ENCODE results near the gene WNK3. TPM values are rescaled to one million over a fixed set of nuclear protein-coding genes. Genes with fewer than 3 reads are reported as not detected.
A peak's percentile ranks its signal among the peaks of the same experiment; 100 is the strongest.
"Not testable (repeated sequence)": the region's sequence is repeated elsewhere in the genome, so short reads cannot be mapped to it uniquely, and the experiment has no call there.

WNK3 gene
- total RNA-seq, result under 1 TPM; 0.18 to 0.83 (median 0.53) TPM

DNA sequence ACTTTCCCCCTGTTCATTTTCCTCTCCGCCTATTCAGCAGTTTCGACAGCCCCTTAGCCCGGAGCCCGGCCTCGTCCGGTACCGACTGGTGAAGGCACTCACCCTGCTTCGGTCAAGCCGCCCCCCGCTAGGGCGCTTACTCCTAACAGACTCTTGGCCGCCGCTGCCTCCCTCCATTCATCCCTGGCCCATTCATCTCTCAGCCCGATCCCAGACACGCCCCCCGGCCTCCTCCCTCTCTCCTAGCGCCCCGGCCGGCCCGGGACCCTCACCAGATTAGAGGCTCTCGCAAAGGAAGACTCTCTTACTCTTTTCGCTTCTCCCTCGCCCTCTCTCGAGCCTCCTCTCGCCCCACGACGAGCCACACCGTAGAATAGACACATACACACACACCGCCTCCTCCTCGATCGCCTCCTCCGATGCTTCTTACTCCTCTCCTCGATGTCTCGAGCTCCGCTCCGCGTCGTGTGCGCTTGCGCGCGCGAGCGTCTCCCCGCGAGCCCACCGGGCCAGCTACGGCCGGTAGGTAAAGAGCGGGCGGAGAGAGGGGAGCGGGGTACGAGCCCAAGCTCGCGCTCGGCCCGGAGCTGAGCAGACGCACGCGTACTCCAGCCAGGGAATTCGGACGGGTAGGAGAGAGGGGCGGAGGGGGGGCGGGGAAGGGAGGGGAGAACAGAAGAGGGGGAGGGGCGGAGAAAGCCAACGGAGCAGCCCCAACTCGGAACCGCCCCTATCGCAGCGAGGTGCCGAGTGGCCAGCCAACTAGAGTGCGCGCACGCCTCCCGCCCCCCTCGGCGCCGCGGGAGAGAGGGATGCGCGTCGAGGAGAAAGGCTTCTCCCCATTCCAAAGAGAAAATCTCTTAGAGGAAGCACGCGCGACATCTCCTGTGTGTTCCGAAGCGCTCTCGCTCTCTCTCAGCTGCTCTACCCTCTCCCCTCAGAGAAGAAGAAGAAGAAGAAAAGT is at the start of gene WNK3:
TSS of gene WNK3 (minus strand) at position 633 of the 964 bp plus-strand sequence.
- peak within 1 kb of the TSS; percentile 34 to 50 (median 44) for H3K4me3 ChIP-seq
- H3K36me3 ChIP-seq, result no peaks in the 10 kb centered on the region
- peak in 2 of 3 donors; percentile 46 to 71 for DNase-seq
- H3K4me1 ChIP-seq, result no peaks in the 10 kb centered on the region
- TF ChIP-seq, protein P1, sequence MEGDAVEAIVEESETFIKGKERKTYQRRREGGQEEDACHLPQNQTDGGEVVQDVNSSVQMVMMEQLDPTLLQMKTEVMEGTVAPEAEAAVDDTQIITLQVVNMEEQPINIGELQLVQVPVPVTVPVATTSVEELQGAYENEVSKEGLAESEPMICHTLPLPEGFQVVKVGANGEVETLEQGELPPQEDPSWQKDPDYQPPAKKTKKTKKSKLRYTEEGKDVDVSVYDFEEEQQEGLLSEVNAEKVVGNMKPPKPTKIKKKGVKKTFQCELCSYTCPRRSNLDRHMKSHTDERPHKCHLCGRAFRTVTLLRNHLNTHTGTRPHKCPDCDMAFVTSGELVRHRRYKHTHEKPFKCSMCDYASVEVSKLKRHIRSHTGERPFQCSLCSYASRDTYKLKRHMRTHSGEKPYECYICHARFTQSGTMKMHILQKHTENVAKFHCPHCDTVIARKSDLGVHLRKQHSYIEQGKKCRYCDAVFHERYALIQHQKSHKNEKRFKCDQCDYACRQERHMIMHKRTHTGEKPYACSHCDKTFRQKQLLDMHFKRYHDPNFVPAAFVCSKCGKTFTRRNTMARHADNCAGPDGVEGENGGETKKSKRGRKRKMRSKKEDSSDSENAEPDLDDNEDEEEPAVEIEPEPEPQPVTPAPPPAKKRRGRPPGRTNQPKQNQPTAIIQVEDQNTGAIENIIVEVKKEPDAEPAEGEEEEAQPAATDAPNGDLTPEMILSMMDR (IDR thresholded peaks at IDR 0.05), result no peak
- no peak for TF ChIP-seq POLR2A (IDR thresholded peaks at IDR 0.05)
- H3K27ac ChIP-seq, result peak within 1 kb of the TSS in 2 of 4 donors; percentile 41 to 74
- H3K9me3 ChIP-seq, result no peaks in the 10 kb centered on the region
- no peaks in the 10 kb centered on the region for H3K27me3 ChIP-seq

DNA sequence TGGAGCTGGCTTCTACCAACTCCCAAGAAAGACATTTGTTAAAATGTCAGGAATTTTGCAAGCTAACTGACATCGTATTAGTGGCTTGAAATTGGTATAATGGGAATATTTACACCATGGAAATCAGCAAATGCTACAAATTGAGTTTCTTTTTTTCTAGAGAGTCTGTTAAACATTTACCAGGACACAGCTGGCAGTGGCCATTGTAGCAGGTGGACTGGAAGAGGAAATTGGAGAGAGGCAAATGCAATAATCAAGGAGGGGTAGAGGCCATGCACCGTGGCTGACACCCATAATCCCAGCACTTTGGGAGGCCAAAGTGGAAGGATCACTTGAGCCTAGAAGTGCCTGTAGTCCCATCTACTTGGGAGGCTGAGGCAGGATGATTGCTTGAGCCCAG is 49.4 kb upstream of the WNK3 start:
- Histone ChIP-seq H3K4me1 (no peaks in the 10 kb centered on the region), H3K4me3 (no peak overlapping the region), H3K36me3 (no peaks in the 10 kb centered on the region), H3K27ac (no peak overlapping the region), H3K9me3 (no peaks in the 10 kb centered on the region), H3K27me3 (no peaks in the 10 kb centered on the region)
- no peak for DNase-seq
- TF ChIP-seq POLR2A (IDR thresholded peaks at IDR 0.05), result no peak
- TF ChIP-seq, protein P1 (IDR thresholded peaks at IDR 0.05), result no peak

DNA sequence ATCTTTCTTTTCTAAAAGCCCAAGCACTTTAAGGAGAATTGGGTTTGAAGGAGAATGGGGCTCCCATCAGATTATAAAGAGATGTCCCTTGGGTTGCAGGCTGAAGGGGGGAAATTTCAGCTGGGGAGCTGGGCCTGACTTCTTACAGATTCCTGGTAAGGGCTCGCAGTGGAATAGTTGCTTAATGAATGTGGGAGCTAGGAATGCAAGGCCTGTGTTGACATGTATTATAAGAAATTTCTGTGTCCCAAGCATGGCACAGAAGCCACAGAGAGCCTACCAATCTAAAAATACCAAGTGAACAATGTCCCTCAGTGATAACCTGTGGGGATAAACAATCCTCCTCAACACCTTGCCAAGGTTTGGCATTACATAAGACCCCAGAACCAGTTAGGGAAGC is 39.3 kb upstream of the WNK3 start:
- no peaks in the 10 kb centered on the region for H3K36me3 ChIP-seq
- H3K27ac ChIP-seq, result no peak overlapping the region
- no peaks in the 10 kb centered on the region for H3K9me3 ChIP-seq
- H3K4me1 ChIP-seq, result no peaks in the 10 kb centered on the region
- H3K27me3 ChIP-seq, result no peaks in the 10 kb centered on the region
- DNase-seq, result no peak
- TF ChIP-seq, protein P1 (IDR thresholded peaks at IDR 0.05), result no peak
- TF ChIP-seq POLR2A (IDR thresholded peaks at IDR 0.05), result no peak
- no peak overlapping the region for H3K4me3 ChIP-seq

DNA sequence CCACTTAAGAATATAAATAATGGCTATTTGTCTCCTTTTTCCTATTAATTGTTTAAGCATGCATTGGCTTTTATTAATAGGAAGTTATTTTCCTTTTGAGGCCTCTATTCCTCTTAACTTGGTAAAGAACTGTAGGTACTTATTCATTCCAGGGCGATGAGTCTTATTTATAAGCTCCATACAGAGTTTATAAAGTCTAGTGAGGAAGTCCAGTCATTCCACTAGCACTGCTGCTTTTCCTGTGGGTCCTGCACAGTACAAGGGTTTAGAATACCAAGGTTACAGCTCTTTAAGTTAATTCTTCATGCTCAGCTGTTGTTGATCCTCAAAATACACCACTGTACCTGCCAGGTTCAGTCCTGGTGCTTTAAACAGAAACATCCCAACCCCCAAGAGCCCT is 28.5 kb upstream of the WNK3 start:
- H3K4me3 ChIP-seq, result no peak overlapping the region
- no peak for TF ChIP-seq POLR2A (IDR thresholded peaks at IDR 0.05)
- TF ChIP-seq, protein P1 (IDR thresholded peaks at IDR 0.05), result no peak
- H3K36me3 ChIP-seq, result no peaks in the 10 kb centered on the region
- no peak for DNase-seq
- H3K4me1 ChIP-seq, result no peaks in the 10 kb centered on the region
- H3K9me3 ChIP-seq, result no peaks in the 10 kb centered on the region
- no peaks in the 10 kb centered on the region for H3K27me3 ChIP-seq
- no peak overlapping the region for H3K27ac ChIP-seq

DNA sequence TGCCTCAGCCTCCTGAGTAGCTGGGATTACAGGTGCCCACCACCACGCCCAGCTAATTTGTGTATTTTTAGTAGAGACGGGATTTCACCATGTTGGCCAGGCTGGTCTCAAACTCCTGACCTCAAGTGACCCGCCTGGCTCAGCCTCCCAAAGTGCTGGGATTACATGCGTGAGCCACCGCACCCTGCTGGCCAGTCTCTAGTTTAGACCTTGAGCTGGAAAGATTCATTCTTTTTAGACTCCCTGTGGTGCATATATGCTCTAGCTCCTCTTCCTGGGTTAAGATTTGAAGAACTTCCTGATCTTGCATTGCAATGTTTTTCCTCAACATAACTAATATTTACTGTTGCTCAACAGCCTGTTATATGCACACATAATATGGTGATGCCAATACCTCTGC is 26.8 kb upstream of the WNK3 start:
- H3K27ac ChIP-seq, H3K9me3 ChIP-seq, H3K36me3 ChIP-seq, H3K4me1 ChIP-seq, H3K4me3 ChIP-seq, DNase-seq, H3K27me3 ChIP-seq: not testable (repeated sequence)

DNA sequence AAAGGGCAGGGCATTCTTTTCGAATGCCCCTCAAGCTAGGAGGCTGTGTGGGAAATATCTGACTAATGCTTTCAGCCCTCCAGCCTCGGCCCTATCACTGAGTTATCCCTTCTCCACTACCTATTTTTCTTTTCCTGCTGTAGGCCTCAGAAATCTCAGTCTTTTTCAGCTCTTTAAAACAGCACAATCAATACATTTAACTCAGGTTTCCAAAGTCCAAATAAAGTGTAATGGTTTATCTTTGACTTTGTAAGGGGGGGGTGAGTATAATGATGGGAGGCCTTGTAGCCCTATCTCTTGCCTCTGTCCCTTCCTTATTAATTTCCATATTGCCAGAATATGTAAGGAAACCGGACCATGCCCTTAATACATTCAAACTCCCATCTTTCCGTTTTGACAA is 1.6 kb upstream of the WNK3 start:
- H3K27me3 ChIP-seq, result no peaks in the 10 kb centered on the region
- no peak for DNase-seq
- TF ChIP-seq, protein P1 (IDR thresholded peaks at IDR 0.05), result no peak
- no peak for TF ChIP-seq POLR2A (IDR thresholded peaks at IDR 0.05)
- H3K9me3 ChIP-seq, result no peaks in the 10 kb centered on the region
- H3K36me3 ChIP-seq, result no peaks in the 10 kb centered on the region
- H3K27ac ChIP-seq, result no peak overlapping the region
- H3K4me3 ChIP-seq, result no peak overlapping the region
- no peaks in the 10 kb centered on the region for H3K4me1 ChIP-seq
